HG02759 (cell line): Measurements from ENCODE around the gene CDC45.

Experiments used
- ATAC-seq: cut with Tn5 transposase; IDR thresholded peaks from one replicate; pipeline ENCODE4 v1.9.1; 2021; ENCODE audit warnings: mild to moderate bottlenecking, moderate library complexity; ENCODE audit not compliant: unreplicated experiment

Gene CDC45

GRCh38 chr22:19492504-19493174 lies 12.9 kb downstream of the CDC45 start:
- no peak for ATAC-seq

- ATAC-seq = no peak
These were observed 14.4 kb downstream of the CDC45 start for GRCh38 chr22:19494001-19494560.

DNA sequence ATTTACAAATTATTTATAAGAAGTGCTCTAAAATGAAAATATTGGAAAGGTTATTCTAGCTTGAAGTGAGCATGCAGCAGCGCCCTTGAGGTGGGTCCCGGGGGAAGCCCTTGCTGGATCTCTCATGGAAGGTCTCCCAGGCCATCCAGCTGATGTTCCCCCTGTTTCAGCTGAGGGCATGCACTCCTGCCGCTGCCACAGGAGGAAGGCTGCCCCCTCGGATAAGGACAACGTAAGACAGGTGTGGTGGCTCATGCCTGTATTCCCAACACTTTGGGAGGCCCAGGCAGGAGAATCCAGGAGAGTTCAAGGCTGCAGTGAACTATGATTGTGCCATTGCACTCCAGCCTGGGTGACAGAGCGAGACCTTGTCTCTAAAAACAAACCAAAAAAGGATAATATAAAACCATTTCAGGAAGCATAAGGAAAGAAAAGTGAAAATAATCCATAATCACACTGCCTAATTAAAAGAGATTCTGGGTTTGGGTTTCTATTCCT lies 15.0 kb downstream of the CDC45 start:
- ATAC-seq = no peak

DNA sequence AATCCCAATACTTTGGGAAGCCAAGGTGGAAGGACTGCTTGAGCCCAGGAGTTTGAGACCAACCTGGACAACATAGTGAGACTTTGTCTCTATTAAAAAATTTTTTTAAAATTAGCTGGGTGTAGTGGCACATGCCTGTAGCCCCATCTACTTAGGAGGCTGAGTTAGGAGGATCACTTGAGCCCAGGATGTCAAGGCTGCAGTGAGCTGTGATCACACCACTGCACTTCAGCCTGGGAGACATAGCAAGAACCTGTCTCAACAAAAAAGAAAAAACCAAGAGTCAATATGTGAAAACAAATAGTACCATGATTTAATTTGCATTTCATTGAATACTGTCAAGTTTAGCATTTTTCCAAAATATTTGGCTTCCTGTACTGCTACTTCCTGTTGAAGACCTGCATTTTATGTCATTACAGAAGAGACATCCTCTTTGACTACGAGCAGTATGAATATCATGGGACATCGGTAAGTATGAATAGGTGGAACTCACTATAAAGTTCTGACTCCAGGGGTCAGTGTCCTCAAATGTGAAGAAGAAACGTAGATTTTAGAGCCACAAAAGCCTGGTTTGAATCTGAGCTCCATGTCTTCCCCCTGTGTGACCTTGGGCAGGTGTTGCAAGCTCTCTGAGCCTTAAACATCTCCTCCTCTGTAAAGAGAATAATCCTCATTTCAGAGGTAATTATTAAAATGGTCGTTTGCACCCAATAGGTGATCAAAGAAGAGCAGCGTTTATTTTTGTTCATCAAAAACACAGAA lies 16.0 kb downstream of the CDC45 start:
- ATAC-seq = no peak

- no peak for ATAC-seq
These were observed 16.6 kb downstream of the CDC45 start for GRCh38 chr22:19496324-19496630.

DNA sequence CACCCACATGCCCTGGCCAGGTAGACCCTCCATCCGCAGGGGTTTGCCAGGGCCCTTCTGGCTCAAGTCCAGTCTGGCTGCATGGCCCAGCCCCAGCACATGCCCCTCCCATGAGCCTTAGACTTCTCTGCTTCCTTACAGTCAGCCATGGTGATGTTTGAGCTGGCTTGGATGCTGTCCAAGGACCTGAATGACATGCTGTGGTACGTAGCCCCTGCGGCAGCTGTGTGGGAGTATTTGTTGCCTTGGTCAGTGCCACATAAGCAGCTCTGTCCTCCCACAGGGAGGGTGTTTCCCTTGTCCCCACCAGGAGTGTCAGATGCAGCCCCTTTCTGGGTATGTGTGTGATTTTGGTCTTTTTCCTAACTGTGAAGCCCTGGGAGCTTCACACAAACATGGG lies 17.5 kb downstream of the CDC45 start:
- ATAC-seq = no peak

DNA sequence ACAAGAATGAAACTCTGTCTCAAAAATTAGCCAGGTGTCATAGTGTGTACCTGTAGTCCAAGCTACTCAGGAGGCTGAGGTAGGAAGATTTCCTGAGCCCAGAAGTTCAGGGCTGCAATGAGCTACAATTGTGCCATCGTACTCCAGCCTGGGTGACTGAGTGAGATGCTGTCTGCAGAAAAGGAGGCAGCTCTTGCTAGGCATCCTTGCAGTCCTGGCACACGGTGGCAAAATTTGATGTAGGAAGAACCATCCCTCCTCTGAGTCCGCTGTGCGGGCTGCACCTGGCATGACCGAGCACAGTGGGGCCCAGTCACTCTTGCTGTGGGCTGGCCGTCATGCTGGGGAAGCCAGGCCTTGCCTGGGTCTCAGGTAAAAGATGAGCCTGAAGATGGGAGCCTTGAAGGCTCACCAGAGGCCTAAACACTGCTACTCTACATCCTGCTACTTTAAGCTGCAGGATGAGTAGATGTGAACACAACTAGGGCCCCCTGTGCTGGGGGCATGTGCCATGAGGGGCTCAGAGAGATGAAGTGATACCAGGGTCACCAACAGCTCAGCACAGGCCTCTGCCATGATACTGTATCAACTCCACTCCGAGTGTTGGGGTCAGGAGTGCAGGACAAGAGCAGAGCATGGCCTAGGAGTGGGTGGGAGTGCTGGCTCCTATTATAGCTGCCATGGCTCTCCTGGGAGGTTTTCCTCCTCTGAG lies 18.6 kb downstream of the CDC45 start:
- ATAC-seq = no peak

- ATAC-seq = no peak
These were observed 19.1 kb downstream of the CDC45 start for GRCh38 chr22:19498866-19499190.

DNA sequence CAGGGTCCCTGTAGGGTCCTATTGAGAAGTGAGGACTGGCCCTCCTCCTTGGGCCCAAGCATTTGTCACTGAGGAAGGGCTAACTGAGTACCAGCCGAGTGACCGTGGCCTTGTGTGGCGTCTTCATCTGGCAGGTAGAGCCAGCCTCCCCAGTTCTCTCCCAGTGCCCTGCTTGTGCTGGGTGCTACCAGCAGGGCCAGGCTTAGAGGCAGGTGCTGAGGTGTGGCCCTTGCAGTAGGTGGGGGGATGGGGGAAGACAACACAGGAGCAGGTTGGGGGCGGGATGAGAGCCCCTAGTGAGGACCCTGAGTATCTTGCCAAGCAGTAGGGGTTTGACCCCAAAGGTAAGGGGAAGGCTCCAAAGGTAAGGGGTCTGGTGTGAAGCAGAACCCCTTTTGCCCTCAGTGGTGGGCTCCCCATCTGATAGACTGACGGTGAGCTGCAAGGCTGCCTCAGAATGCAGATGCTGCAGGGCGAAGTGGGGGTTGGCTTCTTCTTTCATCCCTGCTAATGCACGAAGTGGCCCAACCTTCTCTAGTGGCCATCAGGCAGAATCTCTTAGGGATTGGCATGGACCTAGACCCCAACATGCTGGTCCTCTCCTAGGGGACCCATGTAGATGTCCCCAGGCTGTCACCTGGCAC lies 19.6 kb downstream of the CDC45 start:
- ATAC-seq = no peak

GRCh38 chr22:19499880-19500242 lies 20.1 kb downstream of the CDC45 start:
- no peak for ATAC-seq

- no peak for ATAC-seq
These were observed 22.3 kb downstream of the CDC45 start for GRCh38 chr22:19501897-19502447.

DNA sequence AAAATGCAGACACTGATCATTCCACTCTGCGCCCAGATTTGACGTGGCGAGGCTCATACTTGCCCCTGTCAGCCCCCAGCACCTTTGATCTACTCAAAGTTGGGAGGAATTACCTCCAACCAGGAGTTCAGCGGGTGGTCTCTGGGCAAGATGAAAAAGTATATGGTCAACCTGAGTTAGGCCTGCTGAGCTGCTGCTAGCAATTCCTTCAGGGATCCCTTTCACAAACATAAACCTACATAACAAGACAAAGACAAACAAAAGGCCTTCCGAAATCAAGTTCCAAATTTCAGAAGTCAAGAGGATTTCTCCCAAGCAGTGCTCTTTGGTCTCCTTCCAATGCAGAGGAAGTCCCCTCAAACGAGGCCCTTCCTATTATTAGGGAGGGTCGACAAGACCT lies 23.6 kb downstream of the CDC45 start:
- no peak for ATAC-seq

DNA sequence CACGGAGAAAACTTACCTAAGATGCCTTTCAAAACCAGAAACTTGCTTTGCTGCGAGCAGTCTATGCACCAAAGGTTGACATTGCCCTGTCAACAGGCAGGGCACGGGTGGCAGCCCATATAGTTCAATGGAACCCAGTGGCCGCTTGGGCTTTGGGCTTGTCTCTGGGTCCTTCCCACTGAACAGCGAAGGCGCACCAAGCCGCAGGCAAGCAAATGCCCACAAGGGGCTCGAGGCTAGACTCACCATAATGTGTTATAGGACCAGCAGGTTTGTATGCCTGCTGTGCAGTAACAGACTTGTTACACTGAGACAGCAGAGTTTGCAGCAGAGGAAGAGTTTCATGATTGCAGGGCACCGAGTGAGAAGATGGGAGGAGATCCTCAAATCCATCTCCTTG lies 24.1 kb downstream of the CDC45 start:
- ATAC-seq = no peak

DNA sequence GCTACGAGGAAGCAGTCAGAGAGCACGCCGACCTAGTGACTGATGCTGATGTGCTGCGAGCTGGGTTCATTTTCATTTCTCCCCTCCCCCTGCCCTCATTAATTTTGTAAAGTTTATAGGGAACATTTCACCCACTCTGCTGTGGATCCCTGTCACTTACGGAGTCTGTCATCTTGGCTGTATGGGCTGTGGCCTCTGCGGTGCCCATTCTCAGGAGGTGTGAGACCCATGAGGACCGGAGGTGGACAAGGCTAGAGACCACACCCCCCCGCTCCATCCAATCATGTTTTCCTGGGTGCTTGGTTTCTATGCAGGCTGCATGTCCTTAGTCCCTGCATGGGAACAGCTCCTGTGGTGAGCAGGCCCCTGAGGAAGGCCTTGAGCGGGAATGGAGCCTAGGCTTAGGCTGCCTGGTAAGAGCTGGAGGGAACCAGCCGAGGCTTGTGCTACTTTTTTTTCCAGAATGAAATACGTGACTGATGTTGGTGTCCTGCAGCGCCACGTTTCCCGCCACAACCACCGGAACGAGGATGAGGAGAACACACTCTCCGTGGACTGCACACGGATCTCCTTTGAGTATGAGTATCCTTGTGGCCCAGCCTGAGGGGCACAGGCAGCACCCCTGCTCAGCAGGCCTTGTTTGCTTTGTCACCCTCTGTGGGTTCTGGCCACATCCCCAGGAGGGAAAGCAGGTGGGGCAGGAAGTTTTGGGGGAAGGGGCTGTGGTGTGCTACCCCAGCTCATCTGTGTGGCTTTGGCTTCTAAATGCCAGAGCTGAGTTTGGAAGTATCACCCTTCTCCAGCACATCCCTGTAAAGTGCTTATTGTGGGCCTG lies 25.4 kb downstream of the CDC45 start:
- ATAC-seq = no peak

- ATAC-seq = no peak
These were observed 26.0 kb downstream of the CDC45 start for GRCh38 chr22:19505735-19506126.

GRCh38 chr22:19506212-19506611 lies 26.5 kb downstream of the CDC45 start:
- ATAC-seq = no peak

GRCh38 chr22:19507534-19507861 lies 27.8 kb downstream of the CDC45 start:
- ATAC-seq = no peak

- no peak for ATAC-seq
These were observed 28.5 kb downstream of the CDC45 start for GRCh38 chr22:19508024-19508776.

- no peak for ATAC-seq
These were observed 29.5 kb downstream of the CDC45 start for GRCh38 chr22:19509191-19509590.

GRCh38 chr22:19509923-19510322 lies 30.2 kb downstream of the CDC45 start:
- ATAC-seq = no peak
